Inflammatory macrophage treated with lipopolysaccharide for 4 hours (primary cell): ENCODE data around the gene RBMS2.

ENCODE experiments used
- DNase-seq: peaks from one replicate; pipeline ENCODE4 v3.0.0-alpha.2; 2020

RBMS2 gene

GRCh38 chr12:56589783-56590182 lies 68.2 kb downstream of the RBMS2 start:
- DNase-seq = no peak

GRCh38 chr12:56590237-56590830 lies 68.7 kb downstream of the RBMS2 start:
- peak; percentile 23 for DNase-seq

DNA sequence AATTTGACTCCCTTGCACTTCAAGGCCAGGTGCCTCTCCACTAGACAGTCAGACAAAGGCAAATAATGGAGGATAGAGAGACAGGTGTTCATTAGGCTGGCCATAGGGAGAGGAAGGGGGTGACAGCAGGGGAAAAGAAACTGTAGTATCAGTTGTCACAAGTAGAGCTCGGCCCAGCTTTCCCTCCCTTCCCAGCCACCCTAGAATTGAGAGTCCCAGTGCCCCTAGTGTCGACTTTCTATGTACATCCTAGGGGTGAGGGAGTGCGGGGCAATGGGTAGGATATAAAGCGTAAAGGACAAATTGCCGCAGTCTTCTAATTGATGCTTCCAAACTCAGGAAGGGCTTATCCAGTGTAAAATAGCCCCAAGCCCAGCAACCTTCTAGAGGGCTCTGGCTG lies 69.5 kb downstream of the RBMS2 start:
- DNase-seq = no peak

DNA sequence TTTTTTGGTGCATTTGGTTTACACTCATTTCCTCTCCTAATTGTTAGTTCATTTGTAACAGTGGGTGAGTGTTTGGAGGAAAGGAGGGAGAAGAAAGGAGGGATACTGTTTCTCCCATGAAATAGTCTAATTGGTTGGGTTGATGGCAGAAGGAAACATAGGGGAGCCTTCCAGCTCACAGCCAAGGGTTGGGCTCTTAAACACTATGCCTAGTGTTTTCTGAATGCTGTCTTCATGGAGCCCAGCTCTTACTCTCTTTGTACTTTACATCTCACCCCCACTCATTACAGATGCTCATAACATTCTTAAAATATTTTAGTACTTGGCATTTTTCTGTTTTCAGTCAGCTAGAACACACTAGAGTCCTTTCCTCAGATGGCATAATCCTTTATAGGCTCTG lies 70.3 kb downstream of the RBMS2 start:
- DNase-seq = no peak

GRCh38 chr12:56593909-56594621 lies 72.4 kb downstream of the RBMS2 start:
- peak; percentile 47 for DNase-seq

DNA sequence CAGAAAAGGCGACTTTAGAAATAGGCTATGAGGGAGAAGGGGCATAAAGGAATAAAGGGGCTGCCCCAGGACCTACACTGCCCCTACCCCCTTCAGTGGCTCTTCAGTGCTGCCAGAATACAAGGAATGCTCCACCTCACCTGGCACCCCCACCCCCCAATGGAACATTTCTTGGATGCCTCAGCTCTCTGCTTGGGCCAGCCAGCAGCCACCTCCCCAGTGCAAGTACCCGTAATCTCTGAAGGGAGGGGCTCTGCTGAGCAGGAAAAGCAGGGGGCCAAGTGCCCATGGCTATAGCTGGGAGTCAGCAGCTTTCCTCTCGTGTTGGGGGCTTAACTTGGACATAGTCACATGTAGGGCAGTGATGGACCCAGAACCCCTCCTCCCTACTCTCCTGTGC lies 75.2 kb downstream of the RBMS2 start:
- no peak for DNase-seq

DNA sequence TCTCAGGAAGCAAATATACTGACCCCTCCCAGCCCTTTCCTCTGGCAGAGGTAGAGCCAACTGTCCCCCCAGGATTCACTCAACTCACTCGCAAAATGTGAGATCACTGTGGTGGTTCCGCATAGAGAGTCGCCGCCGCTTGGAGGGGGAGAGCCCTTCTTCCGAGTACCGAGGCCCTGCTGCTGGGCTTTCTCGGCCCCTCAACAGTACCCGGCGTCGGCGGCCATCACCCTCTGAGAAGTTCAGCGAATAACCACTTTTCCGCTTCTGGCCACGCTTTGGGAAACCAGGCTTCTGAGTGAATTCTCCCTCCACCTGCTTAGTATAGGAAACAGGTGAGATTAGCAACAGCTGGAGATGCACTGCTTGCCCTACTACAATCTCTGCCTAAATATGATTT lies 77.4 kb downstream of the RBMS2 start:
- no peak for DNase-seq

DNA sequence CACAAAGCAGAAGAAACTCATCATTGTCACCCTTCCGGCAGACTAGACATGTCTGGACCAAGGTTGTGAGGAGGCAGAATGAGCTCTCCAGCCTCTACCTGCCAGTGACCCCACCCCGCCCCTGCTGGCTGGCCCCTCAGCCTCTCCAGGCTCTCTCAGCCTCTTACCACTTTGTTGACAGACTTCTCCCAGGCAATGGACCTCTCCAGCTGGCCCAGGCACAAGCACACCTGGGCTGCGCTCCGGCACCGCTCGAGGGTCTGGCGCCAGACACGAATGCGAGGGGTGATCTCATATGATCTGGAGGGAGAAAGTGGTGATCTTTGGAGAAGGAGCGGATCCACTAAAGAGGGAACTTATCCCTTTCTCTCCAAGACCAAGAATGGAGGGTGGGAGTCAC lies 78.2 kb downstream of the RBMS2 start:
- no peak for DNase-seq

DNA sequence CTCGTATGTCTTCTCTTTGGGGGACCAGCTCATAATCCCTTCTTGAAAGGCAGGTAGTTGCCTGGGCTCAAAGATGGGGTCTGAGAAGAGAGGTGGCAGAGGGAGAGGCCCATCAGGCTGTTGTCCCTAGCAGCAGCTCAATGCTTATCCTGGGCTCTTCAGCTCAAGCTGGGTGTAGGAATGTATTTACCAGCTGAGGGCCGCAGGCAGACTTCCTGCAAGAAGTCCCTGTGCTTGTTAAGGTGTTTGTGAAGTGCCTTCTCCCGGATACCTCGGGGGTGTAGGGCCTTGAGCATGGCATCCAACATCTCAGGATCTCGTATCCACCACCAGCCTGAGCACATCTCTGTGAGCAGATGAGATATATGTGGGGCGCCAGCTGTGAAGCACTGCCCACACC lies 79.1 kb downstream of the RBMS2 start:
- no peak for DNase-seq

DNA sequence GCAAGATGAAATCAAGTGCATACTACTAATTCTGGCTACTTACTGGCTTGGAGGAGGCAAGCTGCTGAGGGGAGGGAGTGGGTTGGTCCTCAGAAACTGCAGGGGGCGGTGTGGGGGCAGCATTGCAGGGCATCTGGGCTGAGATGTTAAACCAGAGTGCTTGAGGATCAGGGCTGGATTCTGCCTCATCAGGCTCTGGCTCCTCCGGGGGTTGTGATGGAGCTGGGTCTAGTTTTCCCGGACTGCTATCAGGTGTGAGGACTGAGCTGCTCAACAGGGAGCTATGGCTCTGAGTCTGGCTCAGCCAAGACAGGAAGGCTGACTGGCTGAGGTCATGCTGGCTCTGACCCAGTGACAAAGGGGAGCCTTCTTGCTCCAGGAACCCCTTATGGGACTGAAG lies 79.9 kb downstream of the RBMS2 start:
- no peak for DNase-seq

DNA sequence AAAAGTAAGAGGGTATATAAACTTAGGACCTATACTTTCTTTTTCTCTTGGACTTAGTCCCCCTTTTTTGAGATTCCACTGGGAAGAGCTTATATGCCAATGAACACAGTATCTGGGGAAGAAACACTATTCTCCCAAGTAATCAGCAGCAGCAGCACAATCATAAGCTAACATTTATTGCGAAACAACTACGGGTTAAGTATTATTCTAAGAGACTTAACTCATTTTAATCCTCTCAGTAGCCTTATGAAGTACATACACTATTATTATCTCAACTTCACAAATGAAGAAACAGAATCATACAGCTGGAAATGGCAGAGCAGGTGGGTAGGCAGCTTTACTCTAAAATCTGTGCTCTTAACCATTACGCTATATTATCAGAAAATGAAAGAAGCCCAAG lies 80.6 kb downstream of the RBMS2 start:
- no peak for DNase-seq

- DNase-seq = no peak
These were observed 82.7 kb downstream of the RBMS2 start for GRCh38 chr12:56604355-56604754.

GRCh38 chr12:56614627-56615026 lies 93.0 kb downstream of the RBMS2 start:
- no peak for DNase-seq

DNA sequence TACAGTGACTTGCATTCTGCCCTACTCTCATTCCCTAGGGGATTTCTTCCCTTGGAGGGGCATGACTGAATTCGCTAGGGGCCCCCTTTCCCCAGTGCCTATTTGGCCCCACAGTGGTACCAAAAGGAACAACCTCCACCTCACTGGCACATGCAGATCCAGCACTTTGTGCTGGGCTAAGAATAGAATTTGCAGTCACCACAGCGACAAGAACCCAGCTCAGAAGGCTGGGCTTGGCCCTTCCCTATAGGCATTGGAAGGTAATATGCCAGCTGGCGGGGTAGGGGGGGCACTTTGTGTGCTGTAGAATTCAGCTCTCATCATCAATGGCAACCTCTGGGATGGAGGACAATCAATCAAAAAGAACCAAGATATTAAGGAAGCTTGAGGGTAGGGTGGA lies 94.6 kb downstream of the RBMS2 start:
- no peak for DNase-seq

DNA sequence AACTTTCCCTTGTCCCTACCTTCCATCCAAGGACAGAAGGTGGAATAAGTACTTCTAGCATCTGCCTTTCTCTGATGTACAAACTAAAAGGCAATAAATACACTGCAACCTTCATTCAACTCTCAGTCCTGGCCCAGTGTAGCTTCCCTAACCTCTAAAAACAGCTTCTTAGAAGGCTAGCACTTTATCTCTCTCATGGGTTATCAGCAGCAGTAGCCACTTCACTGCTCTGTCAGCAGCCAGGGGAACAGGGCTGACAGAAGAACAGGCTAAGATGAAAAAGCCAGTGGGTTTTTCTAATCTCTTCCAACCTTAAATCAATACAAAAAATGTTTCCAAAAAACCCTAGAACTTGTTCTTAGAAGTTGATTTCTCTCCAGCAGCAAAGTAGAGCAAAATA lies 95.3 kb downstream of the RBMS2 start:
- no peak for DNase-seq

DNA sequence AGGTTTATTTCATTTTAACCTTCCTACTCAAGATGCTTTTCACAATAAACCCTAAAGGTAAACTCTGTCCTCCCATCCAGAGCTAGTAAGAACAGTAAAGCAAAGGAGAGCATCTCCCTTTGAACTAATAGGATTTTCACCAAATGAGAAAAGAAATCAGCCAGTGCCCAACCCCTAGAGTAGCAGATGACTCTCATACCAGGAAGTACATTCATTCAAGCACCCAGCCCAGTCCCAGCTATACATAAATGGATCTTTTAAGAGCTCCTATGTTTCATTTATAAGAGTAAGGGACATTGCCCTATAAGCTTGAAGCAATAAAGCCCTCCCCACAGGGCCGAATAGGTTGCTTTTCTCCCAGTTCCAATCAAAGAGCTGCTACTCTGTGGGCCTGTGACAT lies 100.9 kb downstream of the RBMS2 start:
- DNase-seq = no peak

GRCh38 chr12:56626701-56627100 lies 105.1 kb downstream of the RBMS2 start:
- no peak for DNase-seq

GRCh38 chr12:56628671-56629458 lies 107.2 kb downstream of the RBMS2 start:
- peak; percentile 91 for DNase-seq

DNA sequence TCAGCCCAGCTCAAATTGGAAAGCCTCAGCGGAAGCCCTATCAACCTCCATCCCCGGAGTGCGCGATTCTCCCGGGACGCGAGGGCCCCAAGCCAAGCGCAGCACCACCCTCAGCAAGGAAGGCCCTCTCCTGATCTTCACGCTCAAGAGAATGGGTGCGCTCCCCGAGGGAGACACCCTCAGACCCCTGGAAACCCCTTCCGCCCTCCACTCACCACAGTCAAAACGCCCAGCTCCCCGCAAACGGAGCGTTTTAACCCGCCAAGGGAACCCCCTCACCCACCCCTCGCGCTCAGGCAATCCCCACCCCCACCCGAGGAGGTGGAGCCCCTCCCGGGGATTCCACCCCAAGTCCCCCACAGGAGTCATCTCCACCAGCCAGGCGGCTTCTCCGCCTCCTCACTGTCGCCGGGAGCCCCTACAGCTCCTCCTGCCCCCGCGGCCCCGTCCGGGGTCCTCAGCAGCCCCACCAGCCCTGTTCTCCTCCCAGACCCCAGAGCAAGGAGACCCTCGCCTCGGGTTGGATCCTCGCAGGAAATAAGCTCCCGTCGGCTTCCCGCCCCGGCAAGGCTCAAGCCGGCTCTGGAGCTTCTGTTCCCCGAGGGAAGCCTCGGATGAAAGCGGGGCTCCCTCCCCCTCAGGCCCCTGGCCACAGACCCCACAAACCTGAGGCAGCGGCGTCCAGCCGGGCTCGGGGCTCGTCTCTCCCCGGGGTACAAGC lies 108.0 kb downstream of the RBMS2 start:
- peak; percentile 49 for DNase-seq

- DNase-seq = peak; percentile 86
These were observed 108.6 kb downstream of the RBMS2 start, which contains the start of gene BAZ2A for GRCh38 chr12:56630180-56630632. Gene BAZ2A (minus strand): TSS chr12:56630326. CDS start chr12:56617530, 12,796 bp downstream.

GRCh38 chr12:56631790-56632700 lies 110.4 kb downstream of the RBMS2 start:
- peak; percentile 80 for DNase-seq
